ENCODE results near the gene ARHGDIG. TPM values are rescaled to one million over a fixed set of nuclear protein-coding genes. Genes with fewer than 3 reads are reported as not detected.
"Not testable (repeated sequence)": the region's sequence is repeated elsewhere in the genome, so short reads cannot be mapped to it uniquely, and the experiment has no call there.

The ARHGDIG gene
- total RNA-seq, 1 donor from 2014 or later: 1.3 TPM

DNA sequence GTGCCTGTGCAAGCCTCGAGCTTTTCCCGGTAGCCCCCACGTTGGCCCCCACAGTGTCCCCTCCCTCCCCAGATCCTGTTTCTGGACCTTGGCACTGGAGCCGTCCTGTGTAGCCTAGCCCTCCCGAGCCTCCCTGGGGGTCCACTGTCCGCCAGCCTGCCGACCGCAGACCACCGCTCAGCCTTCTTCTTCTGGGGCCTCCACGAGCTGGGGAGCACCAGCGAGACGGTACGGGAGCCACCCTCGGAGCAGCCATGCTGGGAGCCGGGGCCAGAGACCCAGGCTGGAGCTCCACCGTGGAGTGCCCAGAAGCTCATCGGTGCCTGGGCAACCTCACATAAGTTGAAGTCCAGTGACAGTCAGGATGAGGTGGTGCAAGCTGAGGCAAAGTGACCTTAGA lies 16.4 kb upstream of the ARHGDIG start:
- Histone ChIP-seq H3K27me3 (no peaks in the 10 kb centered on the region), H3K4me1 (no peaks in the 10 kb centered on the region), H3K4me3 (no peak overlapping the region), H3K9me3 (no peaks in the 10 kb centered on the region), H3K36me3 (peaks cover 47% of the 10 kb centered on the region), H3K27ac (no peak overlapping the region)
- TF ChIP-seq, protein P1, sequence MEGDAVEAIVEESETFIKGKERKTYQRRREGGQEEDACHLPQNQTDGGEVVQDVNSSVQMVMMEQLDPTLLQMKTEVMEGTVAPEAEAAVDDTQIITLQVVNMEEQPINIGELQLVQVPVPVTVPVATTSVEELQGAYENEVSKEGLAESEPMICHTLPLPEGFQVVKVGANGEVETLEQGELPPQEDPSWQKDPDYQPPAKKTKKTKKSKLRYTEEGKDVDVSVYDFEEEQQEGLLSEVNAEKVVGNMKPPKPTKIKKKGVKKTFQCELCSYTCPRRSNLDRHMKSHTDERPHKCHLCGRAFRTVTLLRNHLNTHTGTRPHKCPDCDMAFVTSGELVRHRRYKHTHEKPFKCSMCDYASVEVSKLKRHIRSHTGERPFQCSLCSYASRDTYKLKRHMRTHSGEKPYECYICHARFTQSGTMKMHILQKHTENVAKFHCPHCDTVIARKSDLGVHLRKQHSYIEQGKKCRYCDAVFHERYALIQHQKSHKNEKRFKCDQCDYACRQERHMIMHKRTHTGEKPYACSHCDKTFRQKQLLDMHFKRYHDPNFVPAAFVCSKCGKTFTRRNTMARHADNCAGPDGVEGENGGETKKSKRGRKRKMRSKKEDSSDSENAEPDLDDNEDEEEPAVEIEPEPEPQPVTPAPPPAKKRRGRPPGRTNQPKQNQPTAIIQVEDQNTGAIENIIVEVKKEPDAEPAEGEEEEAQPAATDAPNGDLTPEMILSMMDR (IDR thresholded peaks at IDR 0.05): no peak
- DNase-seq (no peak), ATAC-seq (no peak)
- intact Hi-C loops (cut with DNase I): no loop called here

DNA sequence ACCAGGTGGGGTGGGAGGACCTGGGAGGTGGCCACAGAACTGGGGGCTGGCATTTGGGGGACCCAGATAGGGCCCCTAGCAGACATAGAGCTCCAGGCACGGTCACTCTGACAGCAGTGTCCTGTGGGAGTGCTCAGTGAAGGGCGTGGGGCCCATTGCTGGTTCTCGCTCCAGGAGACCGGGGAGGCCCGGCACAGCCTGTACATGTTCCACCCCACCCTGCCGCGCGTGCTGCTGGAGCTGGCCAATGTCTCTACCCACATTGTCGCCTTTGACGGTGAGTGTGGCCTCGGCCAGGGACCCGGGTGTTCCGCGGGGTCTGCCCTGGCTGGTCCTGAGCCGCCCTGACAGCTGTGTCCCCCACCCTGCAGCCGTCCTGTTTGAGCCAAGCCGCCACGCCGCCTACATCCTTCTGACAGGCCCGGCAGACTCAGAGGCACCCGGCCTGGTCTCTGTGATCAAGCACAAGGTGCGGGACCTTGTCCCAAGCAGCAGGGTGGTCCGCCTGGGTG lies 15.9 kb upstream of the ARHGDIG start:
- TF ChIP-seq, protein P1 (IDR thresholded peaks at IDR 0.05): no peak
- Histone ChIP-seq H3K36me3 (peaks cover 45% of the 10 kb centered on the region), H3K9me3 (no peaks in the 10 kb centered on the region), H3K4me1 (no peaks in the 10 kb centered on the region), H3K4me3 (no peak overlapping the region), H3K27ac (no peak overlapping the region), H3K27me3 (no peaks in the 10 kb centered on the region)
- ATAC-seq: no peak
- DNase-seq: peak; percentile 61
- intact Hi-C loops (cut with DNase I): no loop called here

DNA sequence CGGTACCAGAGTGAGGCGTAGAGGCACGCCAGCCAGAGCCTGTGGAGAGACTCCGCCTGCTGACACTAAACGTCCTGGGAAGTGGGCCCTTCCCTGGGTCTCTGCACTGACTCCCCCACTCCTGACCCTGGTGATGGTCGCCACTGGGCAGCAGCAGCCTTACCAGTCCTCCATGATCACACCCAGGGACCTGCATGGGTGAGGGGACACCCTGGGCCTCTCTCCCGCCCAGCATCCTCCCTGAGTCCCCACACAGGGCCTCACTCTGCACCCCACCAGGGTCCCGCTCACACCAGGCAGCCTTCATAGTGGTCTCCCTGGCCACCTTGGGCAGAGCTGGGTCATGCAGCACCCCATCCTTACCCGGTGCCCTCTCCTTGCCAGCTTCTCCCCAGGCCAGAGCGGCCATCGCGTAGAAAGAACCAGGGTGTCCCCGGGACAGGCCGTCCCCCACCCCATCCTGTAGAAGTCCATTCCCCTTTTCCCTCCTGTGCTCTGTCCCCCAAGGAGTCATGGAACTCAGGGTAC lies 15.3 kb upstream of the ARHGDIG start:
- Histone ChIP-seq H3K9me3 (no peaks in the 10 kb centered on the region), H3K4me3 (no peak overlapping the region), H3K36me3 (peaks cover 40% of the 10 kb centered on the region), H3K4me1 (no peaks in the 10 kb centered on the region), H3K27ac (no peak overlapping the region), H3K27me3 (no peaks in the 10 kb centered on the region)
- ATAC-seq (no peak), DNase-seq (no peak)
- TF ChIP-seq, protein P1 (IDR thresholded peaks at IDR 0.05): no peak
- intact Hi-C loops (cut with DNase I): no loop called here

DNA sequence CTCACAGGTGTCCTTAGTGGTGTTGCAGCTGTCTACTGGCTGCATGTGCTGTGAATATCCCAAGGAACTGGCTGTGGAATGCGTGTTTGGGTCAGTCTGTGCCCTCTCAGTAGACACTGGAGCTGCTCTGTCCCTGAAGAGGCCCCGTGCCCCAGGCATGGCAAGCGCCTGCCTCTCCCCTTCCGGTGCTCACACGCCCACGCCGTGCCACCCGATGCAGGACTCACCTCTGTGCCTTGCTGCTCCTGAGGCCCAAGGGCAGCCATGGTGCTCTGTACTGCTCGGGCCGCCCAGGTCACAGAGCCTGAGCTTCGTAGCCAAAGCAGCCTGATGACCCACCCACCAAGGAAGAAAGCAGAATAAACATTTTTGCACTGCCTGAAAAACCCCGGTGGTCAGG lies 14.7 kb upstream of the ARHGDIG start:
- no peak overlapping the region for H3K27ac ChIP-seq
- ATAC-seq (no peak), DNase-seq (no peak)
- no peak overlapping the region for H3K4me3 ChIP-seq
- TF ChIP-seq, protein P1 (IDR thresholded peaks at IDR 0.05): no peak
- H3K9me3 ChIP-seq: no peaks in the 10 kb centered on the region
- no peaks in the 10 kb centered on the region for H3K4me1 ChIP-seq
- H3K27me3 ChIP-seq: no peaks in the 10 kb centered on the region
- intact Hi-C loops (cut with DNase I): no loop called here
- H3K36me3 ChIP-seq: peaks cover 33% of the 10 kb centered on the region

DNA sequence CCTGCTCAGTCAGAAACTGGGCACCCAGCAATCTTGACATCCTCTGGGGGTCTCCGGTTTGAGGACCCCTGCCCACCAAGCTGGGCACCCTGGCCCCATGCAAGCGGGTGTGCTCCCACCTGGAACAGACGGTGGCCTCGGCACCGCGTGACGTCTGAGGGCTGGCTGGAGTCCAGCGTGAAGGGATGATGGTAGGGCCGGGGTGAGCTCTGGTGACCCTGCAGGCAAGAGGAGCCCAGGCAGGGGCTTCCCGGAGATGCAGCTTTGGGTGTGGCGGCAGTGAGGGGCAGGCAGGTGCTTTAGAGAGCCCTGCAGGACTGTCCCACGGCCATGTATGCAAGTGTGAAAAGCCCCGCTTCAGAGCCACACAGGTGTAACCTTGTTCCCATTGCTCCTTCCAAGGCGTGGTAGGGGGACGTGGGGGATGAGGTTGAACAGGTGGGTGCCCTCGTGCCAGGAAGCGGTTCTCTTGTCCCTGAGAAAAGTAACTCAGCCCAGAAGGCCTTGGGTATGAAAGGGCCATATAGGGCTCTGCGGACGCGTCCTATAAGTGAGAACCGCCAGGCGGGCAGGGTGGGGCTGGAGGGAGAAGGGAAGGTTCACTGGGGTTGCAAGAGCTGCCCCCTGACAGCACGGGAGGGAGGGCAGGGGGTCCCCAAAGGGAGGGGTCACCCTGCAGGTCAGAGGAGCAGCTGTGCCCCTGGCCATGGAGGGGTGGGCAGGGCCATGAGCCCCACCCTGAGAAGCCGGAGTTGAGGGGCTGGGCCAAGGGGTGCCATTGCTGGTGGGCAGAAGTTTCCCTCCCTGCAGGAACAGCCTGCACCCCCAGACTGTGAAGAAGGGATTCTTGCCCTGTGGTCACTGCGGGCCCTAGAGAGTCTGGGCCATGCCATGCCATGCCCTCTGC lies 13.9 kb upstream of the ARHGDIG start:
- DNase-seq: peak; percentile 63
- Histone ChIP-seq H3K27ac (no peak overlapping the region), H3K4me3 (no peak overlapping the region), H3K4me1 (no peaks in the 10 kb centered on the region), H3K36me3 (peaks cover 26% of the 10 kb centered on the region), H3K9me3 (no peaks in the 10 kb centered on the region), H3K27me3 (no peaks in the 10 kb centered on the region)
- intact Hi-C loops (cut with DNase I): no loop called here
- ATAC-seq: no peak
- TF ChIP-seq, protein P1 (IDR thresholded peaks at IDR 0.05): no peak

DNA sequence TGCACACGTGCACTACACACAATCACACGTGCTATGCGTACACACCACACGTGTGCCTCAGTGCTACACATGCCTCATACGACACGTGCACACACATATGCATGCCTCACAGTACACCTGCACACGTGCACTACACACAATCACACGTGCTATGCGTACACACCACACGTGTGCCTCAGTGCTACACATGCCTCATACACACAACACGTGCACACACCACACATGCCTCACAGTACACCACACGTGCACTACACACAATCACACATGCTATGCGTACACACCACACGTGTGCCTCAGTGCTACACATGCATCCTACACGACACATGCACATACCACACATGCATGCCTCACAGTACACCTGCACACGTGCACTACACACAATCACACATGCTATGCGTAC lies 12.8 kb upstream of the ARHGDIG start:
- DNase-seq; H3K4me1 ChIP-seq; ATAC-seq; intact Hi-C loops (cut with DNase I); H3K4me3 ChIP-seq; H3K27me3 ChIP-seq; H3K9me3 ChIP-seq; H3K27ac ChIP-seq: not testable (repeated sequence)
- peaks cover 18% of the 10 kb centered on the region for H3K36me3 ChIP-seq
